HG03064 (cell line): Measurements from ENCODE around the gene GPC6.

Experiments used
- ATAC-seq: cut with Tn5 transposase; IDR thresholded peaks from one replicate; pipeline ENCODE4 v1.9.1; 2021; ENCODE audit warnings: low read depth; ENCODE audit not compliant: unreplicated experiment

The GPC6 gene

DNA sequence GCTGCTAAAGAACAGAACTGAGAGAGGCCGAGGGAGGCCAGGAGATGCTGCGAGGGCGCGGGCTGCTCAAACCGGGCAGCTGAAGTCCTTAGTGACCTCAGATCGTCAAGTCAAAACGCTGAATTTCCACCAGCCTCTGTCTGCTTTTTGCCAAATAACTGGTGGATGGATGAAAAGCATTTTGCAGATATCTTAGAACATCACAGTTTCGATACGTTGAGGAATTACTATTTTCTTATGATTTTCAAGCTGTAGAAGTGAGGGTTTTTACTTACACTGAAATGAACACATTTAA lies 2.0 kb downstream of the GPC6 start:
- ATAC-seq = no peak

DNA sequence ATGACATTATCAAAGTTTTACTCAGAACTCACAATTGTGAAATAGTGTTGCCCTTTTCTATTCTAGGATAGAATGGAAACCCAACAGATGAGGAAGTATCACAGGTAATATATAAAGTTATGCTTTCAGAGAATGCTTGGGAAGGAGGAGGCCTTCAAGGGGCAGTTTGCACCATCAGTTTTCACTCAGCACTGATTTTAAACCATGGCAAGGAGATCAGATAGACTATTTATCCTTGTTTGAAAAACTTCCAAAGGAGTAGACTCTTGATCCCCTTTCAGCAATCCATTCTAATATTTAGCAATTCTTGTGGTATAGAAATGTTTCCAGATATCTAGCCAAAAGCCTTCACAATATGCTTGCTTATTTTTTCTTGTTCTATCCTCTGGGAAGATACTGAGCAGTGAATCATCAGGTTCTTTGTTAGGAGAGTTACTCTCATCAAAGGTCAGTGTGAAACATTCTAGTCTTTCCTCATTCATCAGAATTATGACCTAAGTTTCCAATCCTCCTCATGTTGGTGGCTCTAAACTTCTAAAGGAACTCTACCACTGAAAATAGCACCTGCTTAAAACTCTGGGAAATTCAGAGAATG lies 3.8 kb downstream of the GPC6 start:
- ATAC-seq = no peak

- no peak for ATAC-seq
Measured at GRCh38 chr13:93231867-93232266, 5.3 kb downstream of the GPC6 start.

DNA sequence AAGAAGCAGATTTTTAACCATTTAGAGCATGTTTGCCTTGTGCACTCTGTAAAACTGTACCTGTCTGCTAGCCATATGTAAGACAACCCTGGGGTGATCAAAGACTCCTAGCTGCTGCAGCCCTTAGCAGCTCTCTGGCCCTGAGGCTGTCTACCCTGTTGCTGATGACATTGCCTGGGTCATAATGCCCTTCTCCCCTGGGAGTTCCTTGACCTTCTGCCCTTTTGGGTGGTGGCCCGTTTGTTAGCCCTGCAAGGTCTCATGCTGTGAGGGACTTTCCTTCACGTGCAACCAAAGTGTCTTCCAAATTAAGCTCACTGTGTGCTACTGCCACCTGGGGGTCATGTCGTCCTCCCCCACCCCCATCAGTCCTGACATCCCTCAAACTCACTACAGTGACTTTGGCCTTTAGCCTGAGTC lies 7.4 kb downstream of the GPC6 start:
- ATAC-seq = no peak

GRCh38 chr13:93234459-93234858 lies 7.9 kb downstream of the GPC6 start:
- ATAC-seq = no peak

DNA sequence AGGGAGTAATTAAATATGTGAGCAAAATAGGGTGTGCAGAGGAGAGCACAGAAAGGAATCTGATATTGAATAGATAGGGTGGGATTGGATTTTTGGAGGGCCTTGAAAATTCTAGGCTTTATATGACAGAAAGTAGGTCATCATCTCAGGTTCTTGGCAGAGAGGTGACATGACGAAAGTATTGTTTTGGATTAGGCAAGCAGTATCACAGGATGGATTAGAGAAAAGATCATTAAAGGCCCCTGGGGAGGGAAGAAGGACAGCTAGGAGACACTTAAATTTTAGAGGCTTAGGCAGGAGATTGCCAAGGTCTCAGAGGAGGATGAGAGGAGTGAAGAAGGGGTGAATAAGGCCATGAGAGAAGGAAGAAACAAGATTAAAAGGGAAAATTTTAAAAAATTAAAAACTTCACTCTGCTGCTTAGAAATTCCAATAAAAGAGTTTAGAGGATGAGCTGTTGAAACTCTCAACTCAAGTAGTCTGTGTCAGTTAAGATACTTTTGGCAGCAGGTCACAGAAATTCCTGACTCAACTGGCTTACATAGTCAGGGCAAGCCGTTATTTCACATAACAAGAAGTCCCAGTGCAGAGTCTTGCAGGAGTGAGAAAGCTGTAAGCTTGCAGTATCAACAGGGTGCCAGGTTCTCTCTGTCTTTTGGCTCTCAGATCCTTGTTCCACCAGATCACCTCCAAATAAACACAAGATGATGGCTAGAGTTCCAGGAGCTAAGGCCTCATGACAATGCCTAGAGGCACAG lies 8.8 kb downstream of the GPC6 start:
- ATAC-seq = no peak

DNA sequence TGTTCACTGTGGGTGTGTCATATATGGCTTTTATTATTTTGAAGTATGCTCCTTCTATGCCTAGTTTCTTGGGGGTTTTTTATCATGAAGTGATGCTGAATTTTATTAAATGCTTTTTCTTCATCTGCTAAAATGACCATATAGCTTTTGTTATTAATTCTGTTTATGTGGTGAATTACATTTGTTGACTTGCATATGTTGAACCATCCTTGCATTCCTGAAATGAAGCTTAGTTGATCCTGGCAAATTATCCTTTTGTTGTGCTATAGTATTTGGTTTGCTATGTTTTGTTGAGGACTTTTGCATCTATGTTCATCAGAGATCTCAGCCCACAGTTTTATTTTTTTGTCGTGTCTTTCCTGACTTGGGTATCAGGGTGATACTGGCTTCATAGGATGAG lies 12.1 kb downstream of the GPC6 start:
- ATAC-seq = no peak

GRCh38 chr13:93243375-93244063 lies 16.9 kb downstream of the GPC6 start:
- ATAC-seq = no peak

DNA sequence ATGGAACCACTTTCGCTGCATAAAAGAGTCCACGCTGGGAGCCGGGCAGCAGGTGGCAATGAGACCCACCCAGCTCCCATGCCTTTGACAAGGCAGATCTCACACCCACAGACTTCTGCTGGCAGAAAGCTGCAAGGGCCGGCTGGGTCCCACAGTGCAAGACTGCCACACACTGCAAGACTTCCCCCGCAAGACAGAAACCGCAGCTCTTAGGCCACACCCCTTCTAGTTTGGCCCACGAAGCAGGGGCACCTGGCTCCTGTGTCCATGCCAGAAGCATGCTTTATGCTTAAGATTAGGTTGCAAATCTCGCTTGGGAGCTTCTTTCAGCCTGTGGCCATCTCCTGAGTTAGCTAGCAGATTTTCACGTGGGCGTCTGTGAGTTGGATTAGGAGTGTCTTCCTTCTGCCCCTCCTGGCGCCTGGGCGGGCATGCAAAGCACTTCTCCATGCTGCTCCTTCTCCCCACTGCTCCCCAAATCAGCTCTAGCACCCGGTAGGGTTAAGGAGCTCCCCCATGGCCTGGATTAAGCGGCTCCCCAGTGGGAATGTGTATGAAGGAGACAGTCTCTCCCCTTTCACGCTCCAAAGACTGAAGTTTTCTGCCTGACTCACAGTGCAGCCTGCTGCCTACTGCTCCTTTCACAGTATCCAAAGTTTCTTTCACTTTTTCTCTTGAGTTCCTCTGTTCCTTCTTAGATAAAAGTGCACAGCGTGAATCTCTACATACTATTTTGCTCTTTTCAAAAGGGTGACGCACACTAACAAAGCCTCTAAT lies 17.7 kb downstream of the GPC6 start:
- ATAC-seq = no peak

DNA sequence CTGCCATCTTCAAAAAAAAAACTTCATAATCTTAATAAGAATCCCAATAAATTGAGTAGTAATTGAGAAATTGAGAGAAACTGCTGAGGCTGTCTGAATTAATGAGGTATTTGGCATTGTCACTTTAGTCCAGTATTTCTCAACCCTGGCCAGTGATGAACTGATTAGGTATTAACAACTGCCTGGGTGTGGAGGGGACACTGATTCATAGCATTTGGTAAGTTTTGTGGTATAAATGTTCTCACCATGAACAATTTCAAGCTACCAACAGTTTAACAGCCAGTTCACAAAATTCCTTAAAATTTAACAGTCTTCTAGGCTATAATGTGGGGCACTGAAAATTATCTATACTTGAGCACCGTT lies 18.3 kb downstream of the GPC6 start:
- ATAC-seq = no peak

DNA sequence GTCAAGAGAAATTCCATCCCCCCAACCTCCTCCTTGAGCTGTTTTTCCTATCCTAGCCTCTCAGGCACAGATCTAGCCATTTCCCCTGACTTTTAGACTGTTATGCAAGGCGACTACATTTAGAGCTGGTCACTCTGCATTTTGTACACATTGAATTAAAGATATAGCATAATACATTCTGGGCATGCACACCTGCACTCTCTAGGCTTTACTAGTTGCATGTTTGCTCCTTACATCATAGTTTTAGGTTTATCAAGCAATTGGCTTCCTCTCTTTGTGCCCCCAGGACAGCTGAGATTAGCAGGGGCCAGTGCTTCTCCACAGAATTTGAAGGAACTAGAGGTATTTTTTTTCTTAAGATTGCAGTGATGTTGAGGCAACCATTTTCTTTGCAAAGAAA lies 19.5 kb downstream of the GPC6 start:
- no peak for ATAC-seq

DNA sequence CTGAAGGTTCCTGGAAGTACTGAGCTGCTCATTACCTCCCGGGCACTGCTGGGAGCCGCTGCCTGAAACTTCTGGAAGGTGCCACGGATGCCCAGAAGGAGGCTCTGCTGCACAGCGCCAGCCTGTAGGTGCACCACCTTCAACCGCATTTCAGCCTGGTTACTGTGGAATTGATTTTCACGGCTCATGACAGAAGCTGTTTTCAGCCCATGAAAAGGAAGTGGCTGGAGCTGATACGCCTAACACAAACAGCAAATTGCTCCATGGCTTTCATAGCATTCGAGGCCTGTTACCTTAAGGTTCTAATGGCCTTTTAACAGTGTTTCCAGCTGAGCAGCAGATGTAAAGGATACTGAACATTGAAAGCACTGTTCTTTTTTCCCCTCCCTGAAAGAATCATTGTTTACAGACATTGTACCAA lies 22.0 kb downstream of the GPC6 start:
- no peak for ATAC-seq

- ATAC-seq = no peak
Measured at GRCh38 chr13:93249364-93250306, 23.0 kb downstream of the GPC6 start.

DNA sequence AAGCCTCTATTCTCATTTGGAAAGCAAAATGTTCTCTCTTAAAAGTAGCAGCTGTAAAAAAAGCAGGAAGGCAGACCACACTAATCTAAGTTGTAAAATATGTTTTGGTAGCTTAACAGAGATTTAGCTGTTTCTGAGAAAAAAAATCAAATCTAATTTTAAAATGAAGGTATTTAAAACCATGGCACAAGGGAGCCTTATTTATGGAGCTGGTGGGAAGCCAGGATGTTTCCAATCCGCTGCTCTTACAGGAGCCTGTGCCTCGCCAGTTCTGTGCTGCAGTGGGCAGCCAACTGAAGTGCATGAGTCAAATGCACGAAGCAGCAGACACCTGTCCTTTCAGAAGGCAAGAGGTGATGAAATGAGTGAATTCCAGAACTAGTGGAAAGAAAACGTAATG lies 28.2 kb downstream of the GPC6 start:
- ATAC-seq = no peak

GRCh38 chr13:93256998-93257397 lies 30.4 kb downstream of the GPC6 start:
- no peak for ATAC-seq

DNA sequence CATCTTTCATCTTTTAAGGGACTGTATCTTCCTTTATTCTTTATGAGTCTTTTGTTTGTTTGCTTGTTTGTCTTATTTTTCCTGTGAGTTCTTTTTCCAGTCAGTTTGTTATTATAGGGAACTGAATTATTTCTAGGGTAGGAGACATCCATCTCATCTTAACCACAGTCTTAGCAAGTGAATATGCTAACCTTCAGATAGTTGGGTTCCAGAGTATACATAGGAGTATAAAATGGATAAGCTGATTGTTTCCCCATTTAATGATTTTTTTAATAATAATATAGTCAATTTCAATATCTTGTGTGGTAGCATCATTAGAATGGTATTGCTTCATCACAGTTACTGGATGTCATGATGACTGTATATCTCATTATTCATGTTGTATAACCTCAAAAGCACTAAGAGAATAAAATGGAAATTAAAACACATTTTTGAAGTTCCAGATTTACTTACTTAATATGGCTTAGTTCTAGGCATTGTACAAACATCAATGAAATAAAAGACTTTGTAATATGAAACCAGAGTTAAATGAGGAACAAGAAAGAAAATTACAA lies 33.0 kb downstream of the GPC6 start:
- ATAC-seq = no peak

DNA sequence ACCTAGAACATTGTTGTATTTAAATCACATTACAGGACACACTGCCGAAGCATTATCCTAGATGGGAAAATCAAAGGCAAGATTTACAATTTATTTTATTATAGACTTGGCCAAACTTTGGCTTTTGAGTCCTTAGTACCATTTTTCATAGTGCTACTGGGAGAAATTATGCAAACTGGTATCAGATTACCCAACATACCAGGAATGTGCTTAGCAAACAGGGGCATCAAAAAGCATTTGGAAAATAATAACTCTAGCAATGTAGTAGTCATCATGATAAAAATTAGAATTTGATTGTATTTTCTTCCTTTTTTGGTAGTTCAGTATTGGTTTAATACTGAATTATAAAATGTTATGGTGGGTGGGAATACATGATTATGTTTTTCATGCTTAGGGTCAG lies 34.0 kb downstream of the GPC6 start:
- ATAC-seq = no peak

GRCh38 chr13:93262729-93263345 lies 36.2 kb downstream of the GPC6 start:
- ATAC-seq = no peak

DNA sequence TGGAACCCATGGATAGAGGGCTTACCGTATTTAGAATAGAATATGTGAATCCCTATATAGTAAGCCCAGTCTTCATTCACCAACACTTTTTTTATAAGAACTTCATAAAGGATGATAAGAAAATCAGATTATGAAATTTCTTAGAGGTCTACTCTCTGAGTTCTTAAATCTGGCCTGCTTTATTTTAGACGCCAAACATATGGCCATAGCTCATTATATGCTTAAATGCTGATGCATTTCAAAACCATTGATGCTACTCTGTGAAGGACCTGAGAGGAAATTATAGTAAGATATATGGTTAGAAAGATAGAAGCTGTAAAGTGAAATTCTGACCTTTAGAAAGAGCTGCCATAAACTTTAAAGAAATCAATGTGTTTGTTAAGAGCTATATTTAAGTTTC lies 38.3 kb downstream of the GPC6 start:
- ATAC-seq = no peak

- no peak for ATAC-seq
Measured at GRCh38 chr13:93265800-93266199, 39.2 kb downstream of the GPC6 start.
